ENCODE results near the gene SORL1.
"Not testable (repeated sequence)": the region's sequence is repeated elsewhere in the genome, so short reads cannot be mapped to it uniquely, and the experiment has no call there.

The SORL1 gene

GRCh38 chr11:121595717-121596161 lies 143.6 kb downstream of the SORL1 start:
- no peak for DNase-seq

- no peak for DNase-seq
Measured at GRCh38 chr11:121596195-121597155, 144.4 kb downstream of the SORL1 start.

GRCh38 chr11:121603316-121603715 lies 151.2 kb downstream of the SORL1 start:
- DNase-seq = no peak

GRCh38 chr11:121604152-121604551 lies 152.0 kb downstream of the SORL1 start:
- DNase-seq = no peak

DNA sequence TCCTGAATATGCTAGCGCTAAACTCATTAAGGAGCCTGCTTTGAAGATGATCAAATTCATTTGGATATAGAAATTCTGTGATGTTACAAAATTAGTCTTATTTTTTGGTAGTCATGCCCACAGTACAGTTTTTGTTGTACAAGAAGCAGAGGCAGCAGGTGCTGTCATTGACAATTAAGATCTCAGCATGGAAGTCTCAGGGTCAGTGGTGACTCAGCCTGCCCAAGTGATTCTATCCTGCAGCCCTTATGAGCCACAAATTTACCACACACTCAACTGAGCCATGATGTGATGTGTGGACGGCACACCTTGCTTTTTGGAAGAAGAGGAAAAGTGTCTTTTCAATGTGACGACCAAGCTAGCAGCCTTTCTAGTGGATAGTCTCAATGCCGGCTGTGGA lies 154.2 kb downstream of the SORL1 start:
- DNase-seq = no peak

DNA sequence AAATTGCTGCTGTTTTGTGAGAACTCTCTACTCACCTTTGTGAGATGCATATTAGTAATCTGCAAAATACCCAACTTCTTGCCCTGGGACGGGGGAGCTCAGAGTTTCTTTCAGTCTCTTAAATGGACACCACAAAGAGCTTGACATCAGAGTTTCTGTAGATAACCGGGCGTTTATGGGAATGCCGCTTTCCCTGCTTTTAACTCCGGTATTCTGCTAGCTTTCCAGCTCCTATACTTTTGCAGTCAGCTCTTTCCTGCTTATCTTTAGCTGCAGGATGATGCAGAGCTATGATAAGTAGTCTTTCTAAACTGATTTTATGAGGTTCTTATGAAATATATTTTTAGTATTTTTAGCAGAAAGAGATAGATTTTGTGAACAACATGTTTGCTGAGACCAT lies 155.2 kb downstream of the SORL1 start:
- DNase-seq = no peak

DNA sequence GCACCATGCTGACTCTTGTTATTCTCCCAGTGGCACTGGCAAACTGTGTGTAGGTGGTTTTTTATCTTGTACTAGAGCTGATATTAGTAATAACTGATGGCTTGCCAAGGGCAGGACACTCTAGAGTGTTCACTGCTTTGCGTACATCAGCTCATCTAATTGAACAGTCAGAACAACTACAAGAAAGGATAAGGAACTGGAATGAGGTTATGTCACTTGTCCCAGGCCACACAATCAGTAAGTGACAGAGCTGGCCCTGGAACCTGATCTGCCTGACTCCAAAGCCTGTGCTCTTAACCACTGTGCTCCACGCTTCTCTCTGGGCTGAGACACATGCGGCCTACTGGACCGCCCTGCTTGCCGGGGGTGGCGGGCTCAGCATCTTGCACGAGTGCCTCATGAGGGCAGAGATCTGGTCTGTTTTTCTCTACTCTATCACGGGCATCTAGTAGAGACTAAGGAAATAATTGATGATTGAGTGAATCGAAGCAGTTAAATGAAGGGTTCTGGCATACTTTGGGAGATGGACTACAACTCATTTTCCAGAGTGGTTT lies 156.5 kb downstream of the SORL1 start:
- DNase-seq = no peak

DNA sequence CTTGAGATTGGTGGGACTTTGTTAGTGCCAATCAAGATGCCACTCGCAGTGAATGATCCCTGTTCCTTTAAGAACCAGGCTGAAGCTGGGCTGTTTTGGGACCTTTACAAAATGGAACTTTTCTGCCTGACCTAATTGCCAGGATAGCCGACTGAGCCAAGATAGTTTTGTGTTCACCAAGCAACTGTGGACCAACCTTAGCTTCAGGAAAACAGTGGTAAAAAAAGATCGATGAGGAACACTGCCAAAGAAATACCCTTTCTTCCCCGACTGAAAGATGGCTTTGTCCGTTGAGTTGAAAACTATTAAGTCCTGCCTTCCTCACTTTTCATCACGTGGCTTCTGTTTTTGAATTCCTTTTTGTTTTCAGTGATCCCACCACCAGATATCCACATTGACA lies 158.6 kb downstream of the SORL1 start:
- DNase-seq = no peak

GRCh38 chr11:121611242-121611641 lies 159.1 kb downstream of the SORL1 start:
- DNase-seq = no peak

DNA sequence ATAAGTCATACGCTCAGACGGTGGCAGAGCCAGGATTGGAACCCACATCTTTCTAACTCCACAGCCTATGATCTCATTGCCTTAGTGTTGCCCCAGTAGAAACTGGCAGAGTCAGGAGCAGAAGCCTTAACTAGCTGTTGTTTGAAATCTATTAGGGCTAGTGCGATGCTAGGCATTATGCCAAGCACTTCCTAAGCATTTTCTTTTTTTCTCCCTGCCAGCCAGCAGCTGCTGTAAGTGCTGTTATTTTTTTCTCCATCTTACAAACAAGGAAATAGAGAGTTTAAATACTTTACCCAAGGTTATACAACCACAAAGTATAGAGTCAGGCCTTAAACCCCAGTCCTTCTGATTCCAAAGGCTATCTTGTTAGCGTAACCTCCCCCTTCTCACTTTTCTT lies 161.6 kb downstream of the SORL1 start:
- DNase-seq = no peak

DNA sequence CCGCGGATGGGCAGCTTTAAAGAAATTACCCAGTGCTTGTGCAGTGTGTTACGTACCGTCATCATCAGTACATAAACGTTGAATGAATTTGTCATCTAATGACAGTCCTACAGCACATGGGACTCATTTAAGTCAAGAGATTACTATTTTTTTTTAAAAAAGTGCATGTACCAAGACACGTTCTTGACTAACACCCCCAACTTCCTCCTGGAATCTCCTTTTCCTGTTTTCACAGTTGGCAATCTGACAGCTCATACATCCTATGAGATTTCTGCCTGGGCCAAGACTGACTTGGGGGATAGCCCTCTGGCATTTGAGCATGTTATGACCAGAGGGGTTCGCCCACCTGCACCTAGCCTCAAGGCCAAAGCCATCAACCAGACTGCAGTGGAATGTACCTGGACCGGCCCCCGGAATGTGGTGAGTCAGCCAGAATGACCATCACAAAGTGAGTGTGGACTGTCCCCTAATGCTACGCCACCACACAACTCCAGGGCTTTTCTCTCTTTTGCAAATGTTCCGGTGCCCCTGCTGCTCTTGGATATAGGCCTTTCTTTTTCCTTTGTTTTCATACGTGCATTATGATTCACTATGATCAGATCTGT lies 162.6 kb downstream of the SORL1 start:
- no peak for DNase-seq

- no peak for DNase-seq
Measured at GRCh38 chr11:121615501-121615900, 163.4 kb downstream of the SORL1 start.

GRCh38 chr11:121618516-121618915 lies 166.4 kb downstream of the SORL1 start:
- DNase-seq = no peak

GRCh38 chr11:121625777-121626506 lies 173.8 kb downstream of the SORL1 start:
- no peak for DNase-seq

GRCh38 chr11:121626507-121626875 lies 174.4 kb downstream of the SORL1 start:
- DNase-seq = no peak

DNA sequence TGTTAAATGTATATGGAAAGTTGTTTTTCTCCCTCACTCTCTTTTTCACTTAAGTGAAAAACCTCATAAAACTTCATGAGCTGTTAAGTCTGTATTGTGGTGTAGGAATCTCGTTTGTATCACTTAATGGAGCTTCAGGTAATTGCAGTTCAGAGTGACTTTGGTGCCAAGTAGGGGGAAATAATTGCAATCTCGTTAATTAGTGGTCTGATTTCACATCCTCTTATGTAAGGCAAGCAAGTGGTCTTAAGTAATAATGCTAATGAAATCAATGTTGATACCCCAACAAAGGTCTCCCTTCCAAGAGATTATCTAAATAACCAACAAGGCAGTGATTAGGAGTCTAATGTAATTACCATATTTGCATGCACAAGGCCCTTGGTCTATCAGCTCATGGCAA lies 174.9 kb downstream of the SORL1 start:
- no peak for DNase-seq

DNA sequence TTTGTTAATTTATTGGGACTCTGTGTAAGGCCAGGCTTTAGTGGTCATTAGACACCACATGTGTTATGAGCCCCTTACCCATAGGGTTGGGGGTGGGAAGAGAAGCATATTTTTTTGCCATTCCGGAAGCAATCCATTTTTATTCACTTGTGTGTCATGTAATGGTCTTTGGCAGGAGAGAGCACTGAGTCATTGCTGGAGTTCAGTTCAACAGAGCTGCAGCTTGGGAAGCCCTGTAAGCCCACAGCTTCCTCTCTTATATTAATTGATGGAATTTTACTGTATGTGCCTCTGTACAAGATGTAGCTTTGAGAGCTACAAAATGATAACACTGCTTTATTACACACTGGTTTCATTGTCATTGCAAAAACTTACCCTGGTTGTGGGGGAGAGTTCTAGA lies 177.9 kb downstream of the SORL1 start:
- no peak for DNase-seq

DNA sequence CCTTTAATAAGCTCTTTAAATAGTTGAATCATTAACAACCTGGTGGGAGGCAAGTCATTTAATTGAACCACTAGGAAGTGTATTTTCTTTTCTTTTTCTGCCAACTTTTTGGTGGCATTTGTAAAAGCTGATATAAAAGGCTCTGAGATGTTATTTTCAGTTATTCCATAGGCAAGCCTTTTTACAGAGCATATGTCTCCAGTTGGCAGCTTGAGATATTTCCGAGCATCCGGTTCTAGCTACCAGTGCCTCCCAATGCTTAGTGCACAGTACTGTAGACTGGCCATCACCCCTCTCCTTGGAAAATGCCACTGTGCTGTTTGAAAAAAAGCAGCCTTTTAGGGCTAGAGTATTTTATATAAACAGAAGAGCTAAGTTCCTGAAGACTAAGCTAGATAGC lies 179.3 kb downstream of the SORL1 start:
- DNase-seq = no peak

DNA sequence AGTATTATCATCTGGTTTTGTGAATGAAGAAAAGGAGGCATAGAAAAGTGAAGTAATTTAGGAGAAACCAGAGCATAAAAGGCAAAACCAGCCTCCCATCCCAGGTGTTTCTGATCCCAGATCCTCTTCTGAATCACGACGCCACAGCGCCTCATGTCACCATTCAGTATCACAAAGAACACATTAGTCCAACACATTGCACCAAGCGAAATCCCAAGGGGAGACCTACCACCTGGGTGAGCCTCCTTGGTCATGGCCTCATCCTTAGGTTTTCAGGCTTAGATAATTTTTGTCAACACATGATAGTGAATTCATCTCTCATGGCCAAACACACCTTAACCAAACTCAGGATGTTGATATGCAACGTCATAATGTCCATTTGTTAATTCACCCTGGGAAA lies 182.2 kb downstream of the SORL1 start:
- no peak for DNase-seq

- no peak for DNase-seq
Measured at GRCh38 chr11:121634889-121635288, 182.8 kb downstream of the SORL1 start.

- DNase-seq = no peak
Measured at GRCh38 chr11:121636081-121636799, 184.1 kb downstream of the SORL1 start.

- DNase-seq = no peak
Measured at GRCh38 chr11:121636800-121637176, 184.7 kb downstream of the SORL1 start.

- not testable (repeated sequence) for DNase-seq
Measured at GRCh38 chr11:121637587-121637986, 185.5 kb downstream of the SORL1 start.

Data from activated CD8-positive, alpha-beta memory T cell treated with anti-CD3 and anti-CD28 coated beads, Interleukin-2, amount 50 U/mL, for 48 hours (primary cell).